K562 (cell line): ENCODE results near the gene PRSS27. TPM values are rescaled to one million over a fixed set of nuclear protein-coding genes. Genes with fewer than 3 reads are reported as not detected.

Experiments used
- ATAC-seq: fragments of 200-7000 bp; cut with Tn5 transposase; 3 replicates; pipeline ENCODE4 v1.9.1; 2020; ENCODE audit warnings: moderate library complexity
- BruUV-seq: library from RNA; stranded (reverse); fragments of 400-500 nt; replicated peaks from 2 replicates; lab custom pipeline; 2021; lab: Mats Ljungman, UMichigan
- CTCF ChIA-PET: fragments of 300-600 bp; formaldehyde crosslinking; extraction: SDS; loops from one replicate; lab custom pipeline; 2021; ENCODE audit warnings: low intra/inter-chr PET ratio; lab: Yijun Ruan, JAX
- POLR2A ChIA-PET: fragments of 300-600, 350-650 bp; sonication (Branson Sonifier 250); formaldehyde crosslinking; extraction: SDS; loops from one replicate; lab custom pipeline; 2021; ENCODE audit warnings: antibody characterized with exemption, inconsistent platforms; lab: Yijun Ruan, JAX
- DNase-seq, 4 experiments: peaks; one replicate each; pipeline versions ENCODE4 v3.0.0 to v3.0.0-alpha.2; 2011 to 2018; ENCODE audit warnings: low spot score in 3 of 4, mixed read lengths in 3 of 4; ENCODE audit errors: extremely low read depth in 1 of 4
- FAIRE-seq: peaks from 2 replicates; lab custom pipeline; 2011; peaks lifted over from hg19 to GRCh38; lab: Jason Lieb, UNC
- H2AFZ ChIP-seq: 2 replicates; pipeline ENCODE4 v1.6.0; 2011; ENCODE audit warnings: low read depth, low read length, control low read depth, inconsistent platforms
- H3K27ac ChIP-seq: fragments of 200-600 bp; 3 replicates; pipeline ENCODE4 v1.8.0; 2011; ENCODE audit warnings: low read depth, mild to moderate bottlenecking, control low read depth, inconsistent platforms, low read length, moderate library complexity, mixed read lengths; ENCODE audit errors: extremely low read depth
- H3K27me3 ChIP-seq, 2 experiments: fragments of 300-600 bp in 1 of 2; 2 replicates in 1 of 2; 3 replicates in 1 of 2; pipeline versions ENCODE4 v1.6.0 to v1.8.0; 2011; ENCODE audit warnings: inconsistent platforms in 2 of 2, low read length in 2 of 2, mild to moderate bottlenecking in 1 of 2, mixed read lengths in 1 of 2, moderate library complexity in 1 of 2; ENCODE audit not compliant: control insufficient read depth in 2 of 2, insufficient read depth in 2 of 2
- H3K36me3 ChIP-seq: fragments of 300-600 bp; 3 replicates; pipeline ENCODE4 v1.8.0; 2011; ENCODE audit warnings: mild to moderate bottlenecking, low read length, inconsistent platforms; ENCODE audit not compliant: control insufficient read depth, insufficient read depth
- H3K4me1 ChIP-seq, 2 experiments: fragments of 200-600 bp in 1 of 2; replicated peaks in 1 of 2; 2 replicates in 1 of 2; 3 replicates in 1 of 2; pipeline versions ENCODE4 v1.5.1 to v1.8.0; 2011; ENCODE audit warnings: inconsistent platforms in 2 of 2, low read length in 2 of 2, mild to moderate bottlenecking in 1 of 2, mixed read lengths in 1 of 2, moderate library complexity in 1 of 2; ENCODE audit not compliant: control insufficient read depth in 2 of 2, insufficient read depth in 2 of 2
- H3K4me2 ChIP-seq: 2 replicates; pipeline ENCODE4 v1.6.1; 2011; ENCODE audit warnings: low read length, control low read depth, inconsistent platforms, mixed read lengths; ENCODE audit not compliant: insufficient read depth
- H3K4me3 ChIP-seq: fragments of 200-600 bp; sonication (generic), shearing (Covaris generic); 2 replicates; pipeline ENCODE4 v1.5.1; 2016; ENCODE audit warnings: control low read depth, inconsistent platforms
- H3K79me2 ChIP-seq: fragments of 200-600 bp; 3 replicates; pipeline ENCODE4 v1.8.0; 2011; ENCODE audit warnings: low read length, inconsistent platforms; ENCODE audit not compliant: control insufficient read depth, insufficient read depth
- H3K9ac ChIP-seq, 2 experiments: 2 replicates each; pipeline versions ENCODE4 v1.6.0 to v1.6.1; 2011; ENCODE audit warnings: low read depth in 2 of 2, low read length in 2 of 2, control low read depth in 1 of 2, inconsistent platforms in 1 of 2, mild to moderate bottlenecking in 1 of 2, mixed read lengths in 1 of 2; ENCODE audit not compliant: insufficient read depth in 1 of 2
- H3K9me1 ChIP-seq: one replicate; pipeline ENCODE4 v1.6.0; 2011; ENCODE audit warnings: inconsistent platforms, mild to moderate bottlenecking, low read length, moderate library complexity; ENCODE audit not compliant: control insufficient read depth, insufficient read depth
- H3K9me3 ChIP-seq: replicated peaks from 2 replicates; pipeline ENCODE4 v1.5.1; 2011; ENCODE audit warnings: low read depth, low read length, inconsistent platforms; ENCODE audit not compliant: control insufficient read depth, insufficient read depth
- H4K20me1 ChIP-seq: replicated peaks from 2 replicates; pipeline ENCODE4 v1.6.1; 2011; ENCODE audit warnings: low read length, inconsistent platforms, mixed read lengths; ENCODE audit not compliant: control insufficient read depth, insufficient read depth
- ARID4B ChIP-seq: sonication (generic); formaldehyde crosslinking; IDR thresholded peaks from 2 replicates; pipeline ENCODE4 v1.8.0; 2022; ENCODE audit warnings: mild to moderate bottlenecking, missing genetic modification reagents
- E2F3 ChIP-seq: fragments of 250-450 bp; sonication (Bioruptor Pico); IDR thresholded peaks from 2 replicates; pipeline ENCODE4 v1.4.0; 2020; ENCODE audit warnings: mild to moderate bottlenecking
- EWSR1 ChIP-seq: fragments of 450-650 bp; IDR thresholded peaks from 2 replicates; pipeline ENCODE4 v1.6.1; 2018; ENCODE audit warnings: borderline replicate concordance, mild to moderate bottlenecking, low read depth, moderate library complexity; ENCODE audit not compliant: partially characterized antibody
- MEF2A ChIP-seq: IDR thresholded peaks from 2 replicates; pipeline ENCODE4 v1.6.1; 2011; ENCODE audit warnings: low read depth, mild to moderate bottlenecking, low read length, moderate library complexity; ENCODE audit not compliant: control insufficient read depth
- SETDB1 ChIP-seq: IDR thresholded peaks from one replicate; pipeline ENCODE4 v1.6.1; 2012; ENCODE audit warnings: low read length, control low read depth, inconsistent platforms
- ZNF318 ChIP-seq, 2 experiments: fragments of 450-650 bp; IDR thresholded peaks; 2 replicates each; pipeline ENCODE4 v1.6.1; 2016; ENCODE audit warnings: mild to moderate bottlenecking in 2 of 2, borderline replicate concordance in 1 of 2, low read depth in 1 of 2, moderate library complexity in 1 of 2
- WGBS: fragments of 100-300 bp; shearing (Covaris generic); methylation state at CpG from one replicate; pipeline ENCODE4 v1.1.6; 2016; ENCODE audit warnings: low coverage, mixed read lengths; ENCODE audit not compliant: insufficient coverage; ENCODE audit errors: missing lambda C conversion rate; 5-methylcytosine and 5-hydroxymethylcytosine counted together
- in situ Hi-C: fragments of 300-500 bp; cut with MboI; formaldehyde crosslinking; loops from 4 replicates; pipeline ENCODE4 v1.15.0; 2018; ENCODE audit warnings: inconsistent platforms, mixed read lengths
- intact Hi-C: fragments of 100-400 bp; cut with micrococcal nuclease; formaldehyde crosslinking; loops from 2 replicates; pipeline ENCODE4 v1.14.2; 2022
- polyA plus RNA-seq, 8 experiments: library from polyadenylated mRNA; depleted of rRNA in 4 of 8; stranded (reverse) in 5 of 8; unstranded in 3 of 8; fragments of >200 nt; fragmentation: Nextera tagmentation in 2 of 8; fragmentation: Illumina TruSeq in 1 of 8; extraction: Ambion mirVana in 2 of 8; extraction: Trizol in 1 of 8; gene quantifications; 2 replicates each; pipeline versions ENCODE4 v1.2.1 to v1.2.3, GENCODE V29; 2011 to 2014; ENCODE audit warnings: inconsistent platforms in 1 of 8, missing spikeins in 1 of 8
- total RNA-seq, 7 experiments: library from RNA; depleted of rRNA in 6 of 7; stranded (reverse); fragments of >200 nt in 6 of 7; fragmentation: Illumina TruSeq in 2 of 7; extraction: Trizol in 2 of 7; gene quantifications; 2 replicates each; pipeline versions ENCODE4 v1.2.1 to v1.2.3, GENCODE V29; 2011 to 2021; ENCODE audit warnings: low replicate concordance in 1 of 7

The PRSS27 gene
- total and polyA plus RNA-seq, 9 of the 15 experiments (the other 6 are each of a cell fraction or from before 2014, with no cell fraction given) = 0.09 to 0.20 (median 0.17) TPM; not detected in 5

- peak overlapping the region; percentile 100 for H3K27ac ChIP-seq
- in situ Hi-C loops = no loop called here
- H3K27me3 ChIP-seq = no peaks in the 10 kb centered on the region
- ATAC-seq (peak; percentile 76), FAIRE-seq (peak; percentile 44), DNase-seq (peak; percentile 91 to 94 (median 92))
- H3K4me3 ChIP-seq = peak overlapping the region; percentile 79
- H3K9me3 ChIP-seq = no peaks in the 10 kb centered on the region
- peaks cover 71% of the 10 kb centered on the region for H3K79me2 ChIP-seq
- H2AFZ ChIP-seq = peak overlapping the region; percentile 100; the same call in 1 of the 2 replicates
- CTCF ChIA-PET = no interaction called here
- BruUV-seq = no TSS peak
- POLR2A ChIA-PET = interaction anchor here (0.6 to 5.6 kb wide), 19 partner anchors 8 to 610 kb away, joined by 3 to 96 read pairs (median 4); partner anchors contain the start of genes ELOB, KCTD5 and TRAF7
- peaks cover 30% of the 10 kb centered on the region; the same call in 1 of the 2 replicates for H4K20me1 ChIP-seq
- H3K36me3 ChIP-seq = peaks cover 58% of the 10 kb centered on the region
- peak overlapping the region; percentile 93 for H3K4me2 ChIP-seq
- H3K4me1 ChIP-seq = peaks cover 21 to 25% of the 10 kb centered on the region in 2 experiments
- under 1% methylated on average over 23 of the region's 82 CpGs for WGBS
- peak overlapping the region; percentile 96 to 100 for H3K9ac ChIP-seq
- intact Hi-C loops = no loop called here
- H3K9me1 ChIP-seq = no peaks in the 10 kb centered on the region
- peak; percentile 65; the same call in 1 of the 2 replicates for TF ChIP-seq ARID4B (CRISPR knock-in tag)
- no peak for TF ChIP-seq ZNF318 (IDR thresholded peaks at IDR 0.05; ENCODE audit: borderline replicate concordance in 1 of 2, low read depth in 1 of 2)
- peak; percentile 9; the same call in 1 of the 2 replicates for TF ChIP-seq MEF2A
- no peak for TF ChIP-seq SETDB1
- TF ChIP-seq E2F3 = peak; percentile 67
- no peak for TF ChIP-seq EWSR1
Observed at GRCh38 chr16:2752850-2753732, 33.1 kb upstream of the PRSS27 start.
